GM23338 (cell line): ENCODE data around the gene FRY. TPM values are rescaled to one million over a fixed set of nuclear protein-coding genes. Genes with fewer than 3 reads are reported as not detected.

Experiments used
- ATAC-seq: fragments of 200-7000 bp; cut with Tn5 transposase; 3 replicates; pipeline ENCODE4 v1.9.1; 2020
- DNase-seq: peaks from one replicate; pipeline ENCODE4 v3.0.0-alpha.2; 2015; ENCODE audit warnings: low spot score
- H2AFZ ChIP-seq: fragments of 200-600 bp; sonication (generic); 2 replicates; pipeline ENCODE4 v1.8.0; 2016; ENCODE audit warnings: antibody characterized with exemption, mild to moderate bottlenecking, moderate library complexity
- H3F3A ChIP-seq: fragments of 200-600 bp; sonication (generic); replicated peaks from 2 replicates; pipeline ENCODE4 v1.8.0; 2017; ENCODE audit warnings: antibody characterized with exemption, mixed run types, low read depth
- H3K27ac ChIP-seq: fragments of 200-600 bp; sonication (generic); 2 replicates; pipeline ENCODE4 v1.6.1; 2016; ENCODE audit warnings: low read depth
- H3K27me3 ChIP-seq: fragments of 200-600 bp; sonication (generic); 2 replicates; pipeline ENCODE4 v1.8.0; 2016; ENCODE audit warnings: mild to moderate bottlenecking, mixed run types, moderate library complexity; ENCODE audit not compliant: insufficient read depth
- H3K36me3 ChIP-seq: fragments of 200-600 bp; sonication (generic); 2 replicates; pipeline ENCODE4 v1.8.0; 2016; ENCODE audit warnings: mild to moderate bottlenecking; ENCODE audit not compliant: insufficient read depth
- H3K4me1 ChIP-seq: fragments of 200-600 bp; sonication (generic); 2 replicates; pipeline ENCODE4 v1.8.0; 2016; ENCODE audit warnings: mild to moderate bottlenecking, moderate library complexity; ENCODE audit not compliant: insufficient read depth
- H3K4me2 ChIP-seq: fragments of 200-600 bp; sonication (generic); 2 replicates; pipeline ENCODE4 v1.7.1; 2017; ENCODE audit warnings: mixed run types
- H3K4me3 ChIP-seq: fragments of 200-600 bp; sonication (generic); 2 replicates; pipeline ENCODE4 v1.6.1; 2016; ENCODE audit warnings: mixed run types
- H3K79me2 ChIP-seq: fragments of 200-600 bp; sonication (generic); replicated peaks from 2 replicates; pipeline ENCODE4 v1.8.0; 2017; ENCODE audit warnings: mild to moderate bottlenecking; ENCODE audit not compliant: insufficient read depth
- H3K9me2 ChIP-seq: fragments of 200-600 bp; sonication (generic); 2 replicates; pipeline ENCODE4 v1.8.0; 2017; ENCODE audit not compliant: insufficient read depth
- H4K20me1 ChIP-seq: fragments of 200-600 bp; sonication (generic); replicated peaks from 2 replicates; pipeline ENCODE4 v1.8.0; 2017; ENCODE audit warnings: mild to moderate bottlenecking; ENCODE audit not compliant: insufficient read depth
- H3K27ac Mint-ChIP-seq: 2 replicates; pipeline ENCODE4 v1.8.0; 2020; ENCODE audit warnings: inconsistent platforms, mild to moderate bottlenecking, moderate library complexity, mixed read lengths
- H3K27me3 Mint-ChIP-seq: 3 replicates; pipeline ENCODE4 v1.8.0; 2022; ENCODE audit warnings: low read depth, mild to moderate bottlenecking, moderate library complexity, mixed read lengths, inconsistent platforms; ENCODE audit not compliant: insufficient read depth, poor library complexity
- H3K36me3 Mint-ChIP-seq: 3 replicates; pipeline ENCODE4 v1.8.0; 2021; ENCODE audit warnings: low read depth, mild to moderate bottlenecking, inconsistent platforms, moderate library complexity, mixed read lengths
- H3K4me1 Mint-ChIP-seq: 3 replicates; pipeline ENCODE4 v1.8.0; 2020; ENCODE audit warnings: mild to moderate bottlenecking, inconsistent platforms, mixed read lengths
- H3K4me3 Mint-ChIP-seq: 3 replicates; pipeline ENCODE4 v1.8.0; 2021; ENCODE audit warnings: moderate library complexity, mild to moderate bottlenecking, inconsistent platforms, mixed read lengths
- H3K9me3 Mint-ChIP-seq: 3 replicates; pipeline ENCODE4 v1.8.0; 2020; ENCODE audit warnings: moderate library complexity, mild to moderate bottlenecking, inconsistent platforms, mixed read lengths
- CREB1 ChIP-seq: fragments of 250-450 bp; sonication (Bioruptor Pico); IDR thresholded peaks from 2 replicates; pipeline ENCODE4 v1.5.0; 2020; ENCODE audit warnings: low read depth, mild to moderate bottlenecking, moderate library complexity
- CTCF ChIP-seq, 2 experiments: fragments of 200-600 bp in 1 of 2; sonication (generic) in 1 of 2; conservative IDR thresholded peaks; 2 replicates each; pipeline versions ENCODE4 v1.5.1 to v1.6.1; 2016 to 2017; ENCODE audit warnings: antibody characterized with exemption in 2 of 2, low read depth in 2 of 2, mild to moderate bottlenecking in 2 of 2, moderate library complexity in 1 of 2
- EZH2 ChIP-seq: fragments of 200-600 bp; sonication (generic); IDR thresholded peaks from one replicate; pipeline ENCODE4 v1.8.0; 2017; ENCODE audit warnings: antibody characterized with exemption, mild to moderate bottlenecking, low read depth; ENCODE audit not compliant: unreplicated experiment
- EZH2phosphoT487 ChIP-seq: fragments of 200-600 bp; sonication (generic); IDR thresholded peaks from one replicate; pipeline ENCODE4 v1.8.1; 2018; ENCODE audit warnings: antibody characterized with exemption; ENCODE audit not compliant: unreplicated experiment
- JUNB ChIP-seq: IDR thresholded peaks from one replicate; pipeline ENCODE4 v1.6.1; 2016; ENCODE audit warnings: antibody characterized with exemption; ENCODE audit not compliant: unreplicated experiment
- STAT1 ChIP-seq: IDR thresholded peaks from one replicate; pipeline ENCODE4 v1.6.1; 2016; ENCODE audit warnings: antibody characterized with exemption; ENCODE audit not compliant: unreplicated experiment
- ZNF114 ChIP-seq: fragments of 250-450 bp; sonication (Bioruptor Pico); IDR thresholded peaks from 2 replicates; pipeline ENCODE4 v1.5.0; 2020; ENCODE audit warnings: mild to moderate bottlenecking, moderate library complexity
- ZNF331 ChIP-seq: fragments of 250-450 bp; sonication (Bioruptor Pico); IDR thresholded peaks from 2 replicates; pipeline ENCODE4 v1.5.0; 2020; ENCODE audit warnings: low read depth, mild to moderate bottlenecking, moderate library complexity
- polyA plus RNA-seq: library from polyadenylated mRNA; unstranded; fragments of >200 nt; fragmentation: Nextera tagmentation; extraction: Ambion mirVana; gene quantifications from 2 replicates; pipeline ENCODE4 v1.2.1, GENCODE V29; 2016
- total RNA-seq: library from RNA; depleted of rRNA; stranded (reverse); fragments of >200 nt; shearing (Covaris generic); gene quantifications from 2 replicates; pipeline ENCODE4 v1.2.3, GENCODE V29; 2014
- TF ChIP-seq, protein P1 (sequence below): fragments of 250-450 bp; sonication (Bioruptor Pico); IDR thresholded peaks from 2 replicates; pipeline ENCODE4 v1.5.0; 2020; ENCODE audit warnings: mild to moderate bottlenecking, moderate library complexity
- TF ChIP-seq, protein P2 (sequence below): IDR thresholded peaks from 2 replicates; pipeline ENCODE4 v1.6.1; 2016; ENCODE audit warnings: antibody characterized with exemption
- TF ChIP-seq, protein P3 (sequence below): IDR thresholded peaks from one replicate; pipeline ENCODE4 v1.6.1; 2018; ENCODE audit warnings: antibody characterized with exemption; ENCODE audit not compliant: unreplicated experiment

The FRY gene
- total and polyA plus RNA-seq, 2 experiments from 2014 or later, result 2.4 to 10.1 TPM

GRCh38 chr13:32079587-32079986 lies 48.0 kb downstream of the FRY start:
- no peaks in the 10 kb centered on the region for H3K36me3 Mint-ChIP-seq
- ATAC-seq (peak; percentile 33; the same call in 1 of the 3 replicates), DNase-seq (peak; percentile 39)

More at GRCh38 chr13:32079587-32079986, 48.0 kb downstream of the FRY start:
- peaks cover 10% of the 10 kb centered on the region; the same call in 1 of the 2 replicates for H3K9me2 ChIP-seq
- H2AFZ ChIP-seq, result no peak overlapping the region
- H3K4me3 ChIP-seq, result no peak overlapping the region
- TF ChIP-seq CTCF (conservative IDR thresholded peaks at IDR 0.05; ENCODE audit: low read depth in 2 of 2) (no peak), STAT1 (no peak), CREB1 (CRISPR knock-in tag) (no peak), ZNF114 (CRISPR knock-in tag) (no peak), JUNB (no peak), EZH2 (no peak), ZNF331 (no peak), EZH2phosphoT487 (no peak)
- TF ChIP-seq, protein P1, sequence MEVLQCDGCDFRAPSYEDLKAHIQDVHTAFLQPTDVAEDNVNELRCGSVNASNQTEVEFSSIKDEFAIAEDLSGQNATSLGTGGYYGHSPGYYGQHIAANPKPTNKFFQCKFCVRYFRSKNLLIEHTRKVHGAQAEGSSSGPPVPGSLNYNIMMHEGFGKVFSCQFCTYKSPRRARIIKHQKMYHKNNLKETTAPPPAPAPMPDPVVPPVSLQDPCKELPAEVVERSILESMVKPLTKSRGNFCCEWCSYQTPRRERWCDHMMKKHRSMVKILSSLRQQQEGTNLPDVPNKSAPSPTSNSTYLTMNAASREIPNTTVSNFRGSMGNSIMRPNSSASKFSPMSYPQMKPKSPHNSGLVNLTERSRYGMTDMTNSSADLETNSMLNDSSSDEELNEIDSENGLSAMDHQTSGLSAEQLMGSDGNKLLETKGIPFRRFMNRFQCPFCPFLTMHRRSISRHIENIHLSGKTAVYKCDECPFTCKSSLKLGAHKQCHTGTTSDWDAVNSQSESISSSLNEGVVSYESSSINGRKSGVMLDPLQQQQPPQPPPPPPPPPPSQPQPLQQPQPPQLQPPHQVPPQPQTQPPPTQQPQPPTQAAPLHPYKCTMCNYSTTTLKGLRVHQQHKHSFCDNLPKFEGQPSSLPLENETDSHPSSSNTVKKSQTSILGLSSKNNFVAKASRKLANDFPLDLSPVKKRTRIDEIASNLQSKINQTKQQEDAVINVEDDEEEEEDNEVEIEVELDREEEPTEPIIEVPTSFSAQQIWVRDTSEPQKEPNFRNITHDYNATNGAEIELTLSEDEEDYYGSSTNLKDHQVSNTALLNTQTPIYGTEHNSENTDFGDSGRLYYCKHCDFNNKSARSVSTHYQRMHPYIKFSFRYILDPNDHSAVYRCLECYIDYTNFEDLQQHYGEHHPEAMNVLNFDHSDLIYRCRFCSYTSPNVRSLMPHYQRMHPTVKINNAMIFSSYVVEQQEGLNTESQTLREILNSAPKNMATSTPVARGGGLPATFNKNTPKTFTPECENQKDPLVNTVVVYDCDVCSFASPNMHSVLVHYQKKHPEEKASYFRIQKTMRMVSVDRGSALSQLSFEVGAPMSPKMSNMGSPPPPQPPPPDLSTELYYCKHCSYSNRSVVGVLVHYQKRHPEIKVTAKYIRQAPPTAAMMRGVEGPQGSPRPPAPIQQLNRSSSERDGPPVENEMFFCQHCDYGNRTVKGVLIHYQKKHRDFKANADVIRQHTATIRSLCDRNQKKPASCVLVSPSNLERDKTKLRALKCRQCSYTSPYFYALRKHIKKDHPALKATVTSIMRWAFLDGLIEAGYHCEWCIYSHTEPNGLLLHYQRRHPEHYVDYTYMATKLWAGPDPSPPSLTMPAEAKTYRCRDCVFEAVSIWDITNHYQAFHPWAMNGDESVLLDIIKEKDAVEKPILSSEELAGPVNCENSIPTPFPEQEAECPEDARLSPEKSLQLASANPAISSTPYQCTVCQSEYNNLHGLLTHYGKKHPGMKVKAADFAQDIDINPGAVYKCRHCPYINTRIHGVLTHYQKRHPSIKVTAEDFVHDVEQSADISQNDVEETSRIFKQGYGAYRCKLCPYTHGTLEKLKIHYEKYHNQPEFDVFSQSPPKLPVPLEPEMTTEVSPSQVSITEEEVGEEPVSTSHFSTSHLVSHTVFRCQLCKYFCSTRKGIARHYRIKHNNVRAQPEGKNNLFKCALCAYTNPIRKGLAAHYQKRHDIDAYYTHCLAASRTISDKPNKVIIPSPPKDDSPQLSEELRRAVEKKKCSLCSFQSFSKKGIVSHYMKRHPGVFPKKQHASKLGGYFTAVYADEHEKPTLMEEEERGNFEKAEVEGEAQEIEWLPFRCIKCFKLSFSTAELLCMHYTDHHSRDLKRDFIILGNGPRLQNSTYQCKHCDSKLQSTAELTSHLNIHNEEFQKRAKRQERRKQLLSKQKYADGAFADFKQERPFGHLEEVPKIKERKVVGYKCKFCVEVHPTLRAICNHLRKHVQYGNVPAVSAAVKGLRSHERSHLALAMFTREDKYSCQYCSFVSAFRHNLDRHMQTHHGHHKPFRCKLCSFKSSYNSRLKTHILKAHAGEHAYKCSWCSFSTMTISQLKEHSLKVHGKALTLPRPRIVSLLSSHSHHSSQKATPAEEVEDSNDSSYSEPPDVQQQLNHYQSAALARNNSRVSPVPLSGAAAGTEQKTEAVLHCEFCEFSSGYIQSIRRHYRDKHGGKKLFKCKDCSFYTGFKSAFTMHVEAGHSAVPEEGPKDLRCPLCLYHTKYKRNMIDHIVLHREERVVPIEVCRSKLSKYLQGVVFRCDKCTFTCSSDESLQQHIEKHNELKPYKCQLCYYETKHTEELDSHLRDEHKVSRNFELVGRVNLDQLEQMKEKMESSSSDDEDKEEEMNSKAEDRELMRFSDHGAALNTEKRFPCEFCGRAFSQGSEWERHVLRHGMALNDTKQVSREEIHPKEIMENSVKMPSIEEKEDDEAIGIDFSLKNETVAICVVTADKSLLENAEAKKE, result no peak
- TF ChIP-seq, protein P2, sequence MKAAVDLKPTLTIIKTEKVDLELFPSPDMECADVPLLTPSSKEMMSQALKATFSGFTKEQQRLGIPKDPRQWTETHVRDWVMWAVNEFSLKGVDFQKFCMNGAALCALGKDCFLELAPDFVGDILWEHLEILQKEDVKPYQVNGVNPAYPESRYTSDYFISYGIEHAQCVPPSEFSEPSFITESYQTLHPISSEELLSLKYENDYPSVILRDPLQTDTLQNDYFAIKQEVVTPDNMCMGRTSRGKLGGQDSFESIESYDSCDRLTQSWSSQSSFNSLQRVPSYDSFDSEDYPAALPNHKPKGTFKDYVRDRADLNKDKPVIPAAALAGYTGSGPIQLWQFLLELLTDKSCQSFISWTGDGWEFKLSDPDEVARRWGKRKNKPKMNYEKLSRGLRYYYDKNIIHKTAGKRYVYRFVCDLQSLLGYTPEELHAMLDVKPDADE, result no peak
- TF ChIP-seq, protein P3, sequence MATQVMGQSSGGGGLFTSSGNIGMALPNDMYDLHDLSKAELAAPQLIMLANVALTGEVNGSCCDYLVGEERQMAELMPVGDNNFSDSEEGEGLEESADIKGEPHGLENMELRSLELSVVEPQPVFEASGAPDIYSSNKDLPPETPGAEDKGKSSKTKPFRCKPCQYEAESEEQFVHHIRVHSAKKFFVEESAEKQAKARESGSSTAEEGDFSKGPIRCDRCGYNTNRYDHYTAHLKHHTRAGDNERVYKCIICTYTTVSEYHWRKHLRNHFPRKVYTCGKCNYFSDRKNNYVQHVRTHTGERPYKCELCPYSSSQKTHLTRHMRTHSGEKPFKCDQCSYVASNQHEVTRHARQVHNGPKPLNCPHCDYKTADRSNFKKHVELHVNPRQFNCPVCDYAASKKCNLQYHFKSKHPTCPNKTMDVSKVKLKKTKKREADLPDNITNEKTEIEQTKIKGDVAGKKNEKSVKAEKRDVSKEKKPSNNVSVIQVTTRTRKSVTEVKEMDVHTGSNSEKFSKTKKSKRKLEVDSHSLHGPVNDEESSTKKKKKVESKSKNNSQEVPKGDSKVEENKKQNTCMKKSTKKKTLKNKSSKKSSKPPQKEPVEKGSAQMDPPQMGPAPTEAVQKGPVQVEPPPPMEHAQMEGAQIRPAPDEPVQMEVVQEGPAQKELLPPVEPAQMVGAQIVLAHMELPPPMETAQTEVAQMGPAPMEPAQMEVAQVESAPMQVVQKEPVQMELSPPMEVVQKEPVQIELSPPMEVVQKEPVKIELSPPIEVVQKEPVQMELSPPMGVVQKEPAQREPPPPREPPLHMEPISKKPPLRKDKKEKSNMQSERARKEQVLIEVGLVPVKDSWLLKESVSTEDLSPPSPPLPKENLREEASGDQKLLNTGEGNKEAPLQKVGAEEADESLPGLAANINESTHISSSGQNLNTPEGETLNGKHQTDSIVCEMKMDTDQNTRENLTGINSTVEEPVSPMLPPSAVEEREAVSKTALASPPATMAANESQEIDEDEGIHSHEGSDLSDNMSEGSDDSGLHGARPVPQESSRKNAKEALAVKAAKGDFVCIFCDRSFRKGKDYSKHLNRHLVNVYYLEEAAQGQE, result no peak
- Mint-ChIP-seq H3K9me3 (no peaks in the 10 kb centered on the region), H3K27me3 (no peaks in the 10 kb centered on the region), H3K4me3 (no peak overlapping the region), H3K4me1 (peaks cover 41% of the 10 kb centered on the region), H3K27ac (peak overlapping the region; percentile 71; the same call in 1 of the 2 replicates)
- no peak overlapping the region for H3K4me2 ChIP-seq
- no peaks in the 10 kb centered on the region for H4K20me1 ChIP-seq
- no peaks in the 10 kb centered on the region for H3F3A ChIP-seq
- H3K27me3 ChIP-seq, result no peaks in the 10 kb centered on the region
- no peaks in the 10 kb centered on the region for H3K36me3 ChIP-seq
- no peak overlapping the region for H3K27ac ChIP-seq
- H3K79me2 ChIP-seq, result no peaks in the 10 kb centered on the region
- peaks cover 34% of the 10 kb centered on the region for H3K4me1 ChIP-seq
